Measurements from ENCODE around the gene MBD2. TPM values are rescaled to one million over a fixed set of nuclear protein-coding genes. Genes with fewer than 3 reads are reported as not detected.

MBD2 gene
- total RNA-seq, 1 experiment from 2014 or later: 79.1 TPM

DNA sequence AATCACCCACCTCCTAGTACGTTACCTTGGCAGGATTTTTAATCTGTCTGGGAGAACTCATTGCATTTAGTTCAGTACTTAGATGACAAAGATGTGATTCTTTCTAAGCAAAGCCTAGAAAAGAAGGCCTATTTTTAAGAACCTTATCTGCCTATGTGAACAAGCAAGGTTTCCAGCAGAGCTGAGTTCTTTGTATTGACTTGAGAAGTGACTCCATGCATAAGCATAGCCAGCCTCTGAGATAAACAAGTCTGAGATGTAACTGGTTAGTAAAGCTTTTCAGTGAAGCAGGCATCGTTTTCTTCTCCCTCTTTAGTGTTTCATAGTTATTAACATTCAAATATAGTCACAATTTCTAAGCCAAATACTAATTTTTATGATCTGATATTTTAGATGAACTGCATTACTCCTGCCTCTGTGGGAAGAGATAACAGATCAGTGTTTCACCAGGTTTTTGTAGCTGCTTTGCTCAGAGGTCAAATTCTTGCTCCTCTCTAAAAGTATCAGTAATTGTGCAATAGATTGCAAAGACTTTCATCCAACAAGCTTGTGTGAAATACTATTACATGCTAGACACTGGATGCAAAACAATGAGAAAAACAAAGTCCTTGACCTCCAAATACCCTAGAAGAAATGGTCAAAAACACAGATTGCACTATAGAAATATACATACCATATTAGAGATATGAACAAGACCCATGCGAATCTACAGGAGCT, 107.8 kb downstream of the MBD2 start:
- TF ChIP-seq ELF1 (IDR thresholded peaks at IDR 0.05; ENCODE audit: borderline replicate concordance, low read depth) (no peak), RAD21 (IDR thresholded peaks at IDR 0.05; ENCODE audit: low read depth) (no peak), TCF7L2 (IDR thresholded peaks at IDR 0.05; ENCODE audit: borderline replicate concordance, extremely low read depth, insufficient read depth, insufficient read length) (no peak), FOSL1 (IDR thresholded peaks at IDR 0.05; ENCODE audit: low read depth) (no peak), EZH2phosphoT487 (IDR thresholded peaks at IDR 0.05; ENCODE audit: borderline replicate concordance) (no peak)
- TF ChIP-seq, protein P1, sequence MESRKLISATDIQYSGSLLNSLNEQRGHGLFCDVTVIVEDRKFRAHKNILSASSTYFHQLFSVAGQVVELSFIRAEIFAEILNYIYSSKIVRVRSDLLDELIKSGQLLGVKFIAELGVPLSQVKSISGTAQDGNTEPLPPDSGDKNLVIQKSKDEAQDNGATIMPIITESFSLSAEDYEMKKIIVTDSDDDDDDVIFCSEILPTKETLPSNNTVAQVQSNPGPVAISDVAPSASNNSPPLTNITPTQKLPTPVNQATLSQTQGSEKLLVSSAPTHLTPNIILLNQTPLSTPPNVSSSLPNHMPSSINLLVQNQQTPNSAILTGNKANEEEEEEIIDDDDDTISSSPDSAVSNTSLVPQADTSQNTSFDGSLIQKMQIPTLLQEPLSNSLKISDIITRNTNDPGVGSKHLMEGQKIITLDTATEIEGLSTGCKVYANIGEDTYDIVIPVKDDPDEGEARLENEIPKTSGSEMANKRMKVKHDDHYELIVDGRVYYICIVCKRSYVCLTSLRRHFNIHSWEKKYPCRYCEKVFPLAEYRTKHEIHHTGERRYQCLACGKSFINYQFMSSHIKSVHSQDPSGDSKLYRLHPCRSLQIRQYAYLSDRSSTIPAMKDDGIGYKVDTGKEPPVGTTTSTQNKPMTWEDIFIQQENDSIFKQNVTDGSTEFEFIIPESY (IDR thresholded peaks at IDR 0.05; ENCODE audit: extremely low read depth, insufficient replicate concordance, low read length): no peak
- TF ChIP-seq, protein P2, sequence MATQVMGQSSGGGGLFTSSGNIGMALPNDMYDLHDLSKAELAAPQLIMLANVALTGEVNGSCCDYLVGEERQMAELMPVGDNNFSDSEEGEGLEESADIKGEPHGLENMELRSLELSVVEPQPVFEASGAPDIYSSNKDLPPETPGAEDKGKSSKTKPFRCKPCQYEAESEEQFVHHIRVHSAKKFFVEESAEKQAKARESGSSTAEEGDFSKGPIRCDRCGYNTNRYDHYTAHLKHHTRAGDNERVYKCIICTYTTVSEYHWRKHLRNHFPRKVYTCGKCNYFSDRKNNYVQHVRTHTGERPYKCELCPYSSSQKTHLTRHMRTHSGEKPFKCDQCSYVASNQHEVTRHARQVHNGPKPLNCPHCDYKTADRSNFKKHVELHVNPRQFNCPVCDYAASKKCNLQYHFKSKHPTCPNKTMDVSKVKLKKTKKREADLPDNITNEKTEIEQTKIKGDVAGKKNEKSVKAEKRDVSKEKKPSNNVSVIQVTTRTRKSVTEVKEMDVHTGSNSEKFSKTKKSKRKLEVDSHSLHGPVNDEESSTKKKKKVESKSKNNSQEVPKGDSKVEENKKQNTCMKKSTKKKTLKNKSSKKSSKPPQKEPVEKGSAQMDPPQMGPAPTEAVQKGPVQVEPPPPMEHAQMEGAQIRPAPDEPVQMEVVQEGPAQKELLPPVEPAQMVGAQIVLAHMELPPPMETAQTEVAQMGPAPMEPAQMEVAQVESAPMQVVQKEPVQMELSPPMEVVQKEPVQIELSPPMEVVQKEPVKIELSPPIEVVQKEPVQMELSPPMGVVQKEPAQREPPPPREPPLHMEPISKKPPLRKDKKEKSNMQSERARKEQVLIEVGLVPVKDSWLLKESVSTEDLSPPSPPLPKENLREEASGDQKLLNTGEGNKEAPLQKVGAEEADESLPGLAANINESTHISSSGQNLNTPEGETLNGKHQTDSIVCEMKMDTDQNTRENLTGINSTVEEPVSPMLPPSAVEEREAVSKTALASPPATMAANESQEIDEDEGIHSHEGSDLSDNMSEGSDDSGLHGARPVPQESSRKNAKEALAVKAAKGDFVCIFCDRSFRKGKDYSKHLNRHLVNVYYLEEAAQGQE (IDR thresholded peaks at IDR 0.05; ENCODE audit: low read depth): no peak
- Histone ChIP-seq H3K9ac (ENCODE audit: low read length) (no peak overlapping the region), H3K9me3 (ENCODE audit: control insufficient read depth in 1 of 2, insufficient read depth in 1 of 2, low read depth in 1 of 2, low read length in 2 of 2) (no peaks in the 10 kb centered on the region), H3K4me2 (ENCODE audit: low read length) (no peak overlapping the region), H2AFZ (ENCODE audit: low read depth, low read length, poor library complexity, severe bottlenecking) (no peak overlapping the region), H3K27ac (ENCODE audit: low read depth, low read length) (no peak overlapping the region), H3K27me3 (ENCODE audit: insufficient read depth, low read length) (no peaks in the 10 kb centered on the region), H3K4me3 (replicated peaks in 1 of 2; ENCODE audit: low read depth in 1 of 2, low read length in 2 of 2) (no peak overlapping the region), H3K9me2 (ENCODE audit: insufficient read depth) (no peaks in the 10 kb centered on the region), H3K36me3 (ENCODE audit: control insufficient read depth in 1 of 2, insufficient read depth in 2 of 2, low read length in 2 of 2) (no peaks in the 10 kb centered on the region), H3K4me1 (ENCODE audit: control insufficient read depth in 1 of 2, insufficient read depth in 2 of 2, low read length in 2 of 2) (peaks cover 0 to 6% of the 10 kb centered on the region in 2 experiments; a peak in 1 of 4 replicates), H4K20me1 (ENCODE audit: insufficient read depth) (no peaks in the 10 kb centered on the region), H3K79me2 (ENCODE audit: insufficient read depth, low read length) (no peaks in the 10 kb centered on the region)
- POLR2A ChIA-PET: no interaction called here
- DNase-seq (ENCODE audit: low read depth, low spot score) (no peak), ATAC-seq (no peak)
- RAD21 ChIA-PET (ENCODE audit: low non-redundant PET in 1 of 2, low total read pairs in 2 of 2, uncharacterized antibody in 2 of 2, unreplicated experiment in 2 of 2): no interaction called here
- CTCF ChIA-PET: no interaction called here
- BruUV-seq (replicated peaks): no TSS peak
- intact Hi-C loops (cut with micrococcal nuclease): no loop called here

All from HCT116 (cell line).